IPS-20b (cell line): ENCODE results near the gene FBXO24.

Source experiments
- H3K27ac ChIP-seq: one replicate; pipeline ENCODE4 v1.5.1; 2013; ENCODE audit warnings: low read length
- H3K27me3 ChIP-seq: 2 replicates; pipeline ENCODE4 v1.6.1; 2013; ENCODE audit warnings: mild to moderate bottlenecking, low read length, inconsistent platforms; ENCODE audit not compliant: insufficient read depth
- H3K36me3 ChIP-seq: 2 replicates; pipeline ENCODE4 v1.6.1; 2013; ENCODE audit warnings: low read depth, mild to moderate bottlenecking, inconsistent platforms, low read length, moderate library complexity; ENCODE audit not compliant: insufficient read depth
- H3K4me1 ChIP-seq: 2 replicates; pipeline ENCODE4 v1.6.1; 2013; ENCODE audit warnings: mild to moderate bottlenecking, control low read depth, inconsistent platforms, low read length, moderate library complexity; ENCODE audit not compliant: insufficient read depth
- H3K4me3 ChIP-seq: 2 replicates; pipeline ENCODE4 v1.5.1; 2013; ENCODE audit warnings: mild to moderate bottlenecking, low read length, inconsistent platforms
- H3K9ac ChIP-seq: 2 replicates; pipeline ENCODE4 v1.6.1; 2013; ENCODE audit warnings: low read depth, mild to moderate bottlenecking, inconsistent platforms, low read length, moderate library complexity
- H3K9me3 ChIP-seq: 2 replicates; pipeline ENCODE4 v1.6.1; 2013; ENCODE audit warnings: mild to moderate bottlenecking, low read depth, low read length, inconsistent platforms; ENCODE audit not compliant: insufficient read depth

The FBXO24 gene

GRCh38 chr7:100620239-100620638 lies 34.1 kb downstream of the FBXO24 start:
- Histone ChIP-seq H3K4me3 (no peak overlapping the region), H3K9ac (no peak overlapping the region), H3K27me3 (peaks cover 2% of the 10 kb centered on the region; the same call in 1 of the 2 replicates), H3K4me1 (no peaks in the 10 kb centered on the region), H3K9me3 (no peaks in the 10 kb centered on the region), H3K36me3 (no peaks in the 10 kb centered on the region), H3K27ac (no peak overlapping the region)

- H3K4me3 ChIP-seq: no peak overlapping the region
- peaks cover 7% of the 10 kb centered on the region for H3K27me3 ChIP-seq
- no peaks in the 10 kb centered on the region for H3K9me3 ChIP-seq
- H3K4me1 ChIP-seq: no peaks in the 10 kb centered on the region
- H3K27ac ChIP-seq: no peak overlapping the region
- H3K9ac ChIP-seq: no peak overlapping the region
- no peaks in the 10 kb centered on the region for H3K36me3 ChIP-seq
These were observed 34.7 kb downstream of the FBXO24 start for GRCh38 chr7:100620804-100621203.

GRCh38 chr7:100621554-100621953 lies 35.4 kb downstream of the FBXO24 start:
- no peaks in the 10 kb centered on the region for H3K9me3 ChIP-seq
- H3K9ac ChIP-seq: no peak overlapping the region
- no peak overlapping the region for H3K4me3 ChIP-seq
- H3K36me3 ChIP-seq: no peaks in the 10 kb centered on the region
- no peak overlapping the region for H3K27ac ChIP-seq
- H3K4me1 ChIP-seq: peaks cover 4% of the 10 kb centered on the region; the same call in 1 of the 2 replicates
- peaks cover 14% of the 10 kb centered on the region for H3K27me3 ChIP-seq

GRCh38 chr7:100623951-100624824 lies 38.1 kb downstream of the FBXO24 start:
- H3K4me3 ChIP-seq: no peak overlapping the region
- no peaks in the 10 kb centered on the region for H3K9me3 ChIP-seq
- no peak overlapping the region for H3K9ac ChIP-seq

DNA sequence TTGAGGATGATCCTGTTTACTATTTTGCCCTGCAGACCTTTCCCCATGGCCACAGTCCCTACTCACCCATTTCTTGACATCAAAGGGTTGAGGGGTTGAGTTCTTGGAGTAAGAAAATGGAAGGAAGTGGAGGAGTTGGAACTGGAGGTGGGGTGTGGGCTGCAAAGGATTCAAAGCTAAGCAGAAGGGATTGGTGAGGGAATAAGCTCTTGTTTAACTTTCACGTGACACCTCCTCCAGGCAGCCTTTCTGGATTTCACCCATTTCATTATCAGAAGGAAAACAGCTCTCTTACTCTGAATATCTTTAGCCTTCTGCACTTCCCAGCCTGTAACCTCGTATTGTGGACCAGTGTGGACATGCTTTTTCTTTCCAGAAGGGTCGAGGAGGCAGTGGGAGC lies 39.9 kb downstream of the FBXO24 start:
- H3K4me1 ChIP-seq: peaks cover 4% of the 10 kb centered on the region; the same call in 1 of the 2 replicates
- peak overlapping the region; percentile 41; the same call in 1 of the 2 replicates for H3K9ac ChIP-seq
- H3K9me3 ChIP-seq: no peaks in the 10 kb centered on the region
- H3K27me3 ChIP-seq: peaks cover 14% of the 10 kb centered on the region
- no peak overlapping the region for H3K27ac ChIP-seq
- no peaks in the 10 kb centered on the region for H3K36me3 ChIP-seq
- peak overlapping the region; percentile 69 for H3K4me3 ChIP-seq

More at GRCh38 chr7:100623951-100624824, 38.1 kb downstream of the FBXO24 start:
- Histone ChIP-seq H3K27me3 (peaks cover 14% of the 10 kb centered on the region), H3K36me3 (no peaks in the 10 kb centered on the region), H3K4me1 (peaks cover 4% of the 10 kb centered on the region; the same call in 1 of the 2 replicates), H3K27ac (no peak overlapping the region)

GRCh38 chr7:100626530-100627237 lies 40.6 kb downstream of the FBXO24 start:
- H3K9ac ChIP-seq: peak overlapping the region; percentile 45; the same call in 1 of the 2 replicates
- H3K27ac ChIP-seq: no peak overlapping the region
- H3K9me3 ChIP-seq: no peaks in the 10 kb centered on the region
- H3K27me3 ChIP-seq: peaks cover 15% of the 10 kb centered on the region
- no peaks in the 10 kb centered on the region for H3K36me3 ChIP-seq
- H3K4me1 ChIP-seq: peaks cover 4% of the 10 kb centered on the region; the same call in 1 of the 2 replicates
- H3K4me3 ChIP-seq: peak overlapping the region; percentile 69

DNA sequence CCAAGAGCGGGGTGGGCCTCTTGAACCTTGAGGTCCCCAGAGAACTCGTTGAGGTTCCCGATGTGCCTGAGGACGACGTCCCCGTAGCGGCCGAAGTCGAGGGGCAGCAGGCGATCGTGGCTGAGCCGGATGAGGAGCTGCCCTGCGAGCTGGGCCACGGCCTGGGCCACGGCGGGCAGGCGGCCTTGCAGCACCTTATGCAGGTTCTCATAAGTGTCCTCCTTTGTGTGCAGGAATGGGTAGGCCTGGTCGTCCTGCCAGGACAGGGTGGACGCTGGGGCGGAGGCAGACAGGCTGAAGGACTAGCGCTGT lies 41.1 kb downstream of the FBXO24 start:
- Histone ChIP-seq H3K9me3 (no peaks in the 10 kb centered on the region), H3K9ac (peak overlapping the region; percentile 45; the same call in 1 of the 2 replicates), H3K27ac (no peak overlapping the region), H3K4me3 (peak overlapping the region; percentile 69; the same call in 1 of the 2 replicates), H3K27me3 (peaks cover 20% of the 10 kb centered on the region), H3K36me3 (no peaks in the 10 kb centered on the region), H3K4me1 (peaks cover 4% of the 10 kb centered on the region; the same call in 1 of the 2 replicates)

GRCh38 chr7:100629117-100629716 lies 43.1 kb downstream of the FBXO24 start:
- no peak overlapping the region for H3K27ac ChIP-seq

GRCh38 chr7:100630066-100630465 lies 43.9 kb downstream of the FBXO24 start:
- Histone ChIP-seq H3K9me3 (no peaks in the 10 kb centered on the region), H3K4me3 (no peak overlapping the region), H3K36me3 (no peaks in the 10 kb centered on the region), H3K27ac (no peak overlapping the region), H3K27me3 (peaks cover 42% of the 10 kb centered on the region), H3K4me1 (peaks cover 4% of the 10 kb centered on the region; the same call in 1 of the 2 replicates), H3K9ac (no peak overlapping the region)

More at GRCh38 chr7:100629117-100629716, 43.1 kb downstream of the FBXO24 start:
- H3K9me3 ChIP-seq: no peaks in the 10 kb centered on the region
- no peaks in the 10 kb centered on the region for H3K36me3 ChIP-seq
- H3K4me1 ChIP-seq: peaks cover 4% of the 10 kb centered on the region; the same call in 1 of the 2 replicates
- H3K9ac ChIP-seq: no peak overlapping the region
- H3K27me3 ChIP-seq: peaks cover 37% of the 10 kb centered on the region
- no peak overlapping the region for H3K4me3 ChIP-seq

DNA sequence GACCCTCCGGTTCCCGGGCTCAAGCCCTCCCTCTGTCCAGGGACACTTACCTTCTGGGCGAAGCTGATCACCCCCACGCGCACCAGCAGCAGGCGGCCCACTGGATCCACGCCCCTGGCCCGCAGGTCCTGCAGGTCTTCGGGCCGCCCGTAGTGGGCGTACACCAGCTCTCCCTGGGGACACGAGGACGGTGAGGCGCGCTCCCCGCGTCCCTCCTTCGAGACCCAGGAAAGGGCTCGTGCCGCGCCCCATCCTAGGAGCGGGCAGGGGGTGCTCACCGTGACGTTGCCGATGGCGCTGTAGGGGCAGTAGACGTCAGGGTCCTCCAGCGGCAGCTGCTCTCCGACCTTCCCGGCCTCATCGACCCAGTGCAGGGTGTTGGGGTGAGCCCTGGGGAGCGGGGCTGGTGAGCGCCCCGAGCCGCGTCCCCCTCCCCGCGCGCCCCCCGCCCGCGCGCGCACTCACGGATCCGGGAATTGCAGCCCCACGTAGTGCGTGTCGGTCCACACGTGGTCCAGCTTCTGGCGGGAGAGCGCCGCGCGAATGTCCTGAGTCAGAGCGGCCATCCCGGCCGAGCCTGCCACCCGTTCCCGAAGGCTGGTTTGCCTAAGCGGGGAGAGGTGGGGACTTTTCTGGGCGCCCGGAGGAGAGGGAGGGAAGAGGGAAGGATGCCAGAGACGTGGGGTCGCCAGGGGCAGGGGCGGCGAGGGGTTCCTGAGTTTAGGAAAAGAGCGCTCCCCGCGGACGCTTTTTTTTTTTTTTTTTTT lies 47.0 kb downstream of the FBXO24 start:
- H3K27ac ChIP-seq: no peak overlapping the region
- peak overlapping the region; percentile 73; the same call in 1 of the 2 replicates for H3K9ac ChIP-seq
- peak overlapping the region; percentile 68 for H3K4me3 ChIP-seq

DNA sequence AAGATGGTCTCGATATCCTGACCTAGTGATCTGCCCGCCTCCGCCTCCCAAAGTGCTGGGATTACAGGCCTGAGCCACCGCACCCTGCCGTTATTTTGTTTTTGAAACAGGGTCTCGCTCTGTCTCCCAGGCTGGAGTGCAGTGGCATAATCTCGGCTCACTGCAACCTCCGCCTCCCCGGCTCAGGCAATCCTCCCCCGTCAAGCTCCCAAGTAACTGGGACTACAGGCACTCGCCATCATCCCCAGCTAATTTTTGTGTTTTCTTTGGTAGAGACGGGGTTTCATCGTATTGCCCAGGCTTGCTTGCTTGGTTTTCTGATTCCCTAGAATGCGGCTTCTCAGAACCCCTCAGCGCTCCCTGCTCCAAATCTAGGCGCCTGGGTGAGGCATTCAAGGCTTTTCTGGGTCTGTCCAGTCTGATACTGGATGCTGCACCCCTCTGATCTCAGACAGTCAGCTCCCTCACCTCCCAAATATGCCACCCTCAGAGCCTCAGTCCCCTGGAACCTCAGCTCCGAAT lies 53.9 kb downstream of the FBXO24 start:
- Histone ChIP-seq H3K27me3 (no peaks in the 10 kb centered on the region), H3K36me3 (no peaks in the 10 kb centered on the region), H3K4me1 (no peaks in the 10 kb centered on the region), H3K4me3 (no peak overlapping the region), H3K27ac (no peak overlapping the region), H3K9me3 (no peaks in the 10 kb centered on the region), H3K9ac (no peak overlapping the region)

More for the DNA sequence above, 47.0 kb downstream of the FBXO24 start:
- Histone ChIP-seq H3K9me3 (no peaks in the 10 kb centered on the region), H3K36me3 (no peaks in the 10 kb centered on the region), H3K27me3 (peaks cover 28% of the 10 kb centered on the region), H3K4me1 (no peaks in the 10 kb centered on the region)
